Spleen (tissue), 11 donors: ENCODE results near the gene TMC1. TPM values are rescaled to one million over a fixed set of nuclear protein-coding genes. Genes with fewer than 3 reads are reported as not detected.
"Not testable (repeated sequence)": the region's sequence is repeated elsewhere in the genome, so short reads cannot be mapped to it uniquely, and the experiment has no call there.

Experiments
- DNase-seq: peaks from one replicate; pipeline ENCODE4 v3.0.0-alpha.2; 2020
- H3K27ac ChIP-seq, 8 donors: fragments of 200-600 bp; sonication (generic) in 7 of 8; 1 replicate in 4 of 8; 2 replicates in 4 of 8; pipeline versions ENCODE4 v1.5.0 to v1.8.0; 2016 to 2021; ENCODE audit warnings: inconsistent platforms in 4 of 8, mild to moderate bottlenecking in 4 of 8, moderate library complexity in 1 of 8
- H3K27me3 ChIP-seq, 7 donors: fragments of 200-600 bp; sonication (generic) in 6 of 7; replicated peaks in 1 of 7; 1 replicate in 4 of 7; 2 replicates in 3 of 7; pipeline versions ENCODE4 v1.5.0 to v1.8.0; 2016 to 2021; ENCODE audit warnings: inconsistent platforms in 3 of 7, mild to moderate bottlenecking in 1 of 7
- H3K36me3 ChIP-seq, 6 donors: fragments of 200-600 bp; sonication (generic) in 5 of 6; 1 replicate in 4 of 6; 2 replicates in 2 of 6; pipeline versions ENCODE4 v1.5.0 to v1.8.0; 2016 to 2021; ENCODE audit warnings: inconsistent platforms in 2 of 6
- H3K4me1 ChIP-seq, 6 donors: fragments of 200-600 bp; sonication (generic) in 5 of 6; 1 replicate in 3 of 6; 2 replicates in 3 of 6; pipeline versions ENCODE4 v1.5.0 to v1.8.0; 2016 to 2021; ENCODE audit warnings: inconsistent platforms in 3 of 6
- H3K4me3 ChIP-seq, 8 donors: fragments of 200-600 bp; sonication (generic) in 7 of 8; 1 replicate in 4 of 8; 2 replicates in 4 of 8; pipeline versions ENCODE4 v1.5.0 to v1.8.0; 2016 to 2021; ENCODE audit warnings: inconsistent platforms in 4 of 8, mild to moderate bottlenecking in 4 of 8, moderate library complexity in 2 of 8
- H3K9me3 ChIP-seq, 8 donors: fragments of 200-600 bp; sonication (generic) in 7 of 8; 1 replicate in 4 of 8; 2 replicates in 4 of 8; pipeline versions ENCODE4 v1.5.0 to v1.8.0; 2016 to 2021; ENCODE audit warnings: inconsistent platforms in 4 of 8
- POLR2A ChIP-seq, 3 donors: fragments of 450-650 bp; IDR thresholded peaks; one replicate each; pipeline ENCODE4 v1.5.1; 2017; ENCODE audit warnings: antibody characterized with exemption in 3 of 3, mild to moderate bottlenecking in 1 of 3
- POLR2AphosphoS5 ChIP-seq, 3 donors: sonication (generic); formaldehyde crosslinking; IDR thresholded peaks; one replicate each; pipeline ENCODE4 v1.5.1; 2017; ENCODE audit warnings: antibody characterized with exemption in 3 of 3
- WGBS, 5 donors: extraction: QIAGEN DNeasy Blood & Tissue Kit in 3 of 5; methylation state at CpG; one replicate each; pipeline versions ENCODE4 v1.1.5 to v1.1.7; 2013 to 2018; 5-methylcytosine and 5-hydroxymethylcytosine counted together
- intact Hi-C: fragments of 100-400 bp; cut with DNase I; formaldehyde crosslinking; loops from one replicate; pipeline ENCODE4 v1.15.0; 2023; ENCODE audit warnings: low total_unique reads
- polyA plus RNA-seq, 3 donors: library from polyadenylated mRNA; stranded (reverse); fragments of 200-250 nt; gene quantifications; one replicate each; pipeline ENCODE4 v1.2.1, GENCODE V29; 2013
- total RNA-seq, 7 donors: library from RNA; depleted of rRNA in 3 of 7; stranded (reverse); fragments of >200 nt in 3 of 7; fragmentation: NEBNext Ultra II Directional in 4 of 7; extraction: Animal tissue kit (Norgen Biotek cat#: 25700) in 4 of 7; gene quantifications; one replicate each; pipeline versions ENCODE4 v1.1.0 to v1.2.1, GENCODE V29; 2016 to 2021
- TF ChIP-seq, protein P1 (sequence below), 11 experiments: fragments of 200-600 bp in 7 of 11; fragments of 450-650 bp in 4 of 11; sonication (generic) in 4 of 11; IDR thresholded peaks in 8 of 11; conservative IDR thresholded peaks in 3 of 11; 1 replicate in 7 of 11; 2 replicates in 4 of 11; pipeline versions ENCODE4 v1.4.0 to v1.8.0; 2016 to 2021; ENCODE audit warnings: antibody characterized with exemption in 11 of 11, inconsistent platforms in 4 of 11, mild to moderate bottlenecking in 1 of 11
- donor health status: healthy with polysubstance abuse.
- donor health status: DM: no; HTN: no; CAD: no; lungs with moderate emphysema.
- donor health status: DM: no; HTN: no; CAD: no.
- donor health status: Bipolar disorder and iron deficiency.
- donor health status: healthy.
- donor health status: DM: no; HTN: no; CAD: no.
- donor health status: DM: yes; HTN: yes; CAD: no.

The TMC1 gene
- total and polyA plus RNA-seq, 10 donors: 0.04 to 0.16 TPM; not detected in 8

DNA sequence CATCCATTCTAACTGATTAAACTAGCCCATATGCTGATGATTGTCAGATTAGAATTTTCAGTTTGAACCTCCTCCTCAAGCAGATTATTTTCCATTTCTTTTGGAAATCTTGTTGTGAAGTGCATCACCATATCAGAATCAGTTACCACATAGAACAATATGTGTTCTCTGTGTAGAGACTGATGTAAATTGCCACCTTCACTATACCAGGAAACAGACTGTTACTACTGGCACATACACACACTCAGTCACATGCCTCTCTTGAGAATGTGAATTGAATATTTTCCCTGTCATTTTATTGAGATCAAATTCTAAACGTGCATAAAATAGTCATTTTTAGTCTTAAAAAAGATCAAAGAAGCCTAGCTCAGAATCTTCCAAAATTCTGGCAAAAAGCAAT, 270.0 kb downstream of the TMC1 start:
- Histone ChIP-seq H3K4me3 (no peak overlapping the region), H3K27me3 (peaks cover 0 to 7% (median 0%) of the 10 kb centered on the region in 7 donors), H3K9me3 (peaks cover 0 to 19% (median 14%) of the 10 kb centered on the region in 8 donors), H3K27ac (no peak overlapping the region), H3K36me3 (no peaks in the 10 kb centered on the region), H3K4me1 (no peaks in the 10 kb centered on the region)
- intact Hi-C loops: no loop called here
- TF ChIP-seq, protein P1, sequence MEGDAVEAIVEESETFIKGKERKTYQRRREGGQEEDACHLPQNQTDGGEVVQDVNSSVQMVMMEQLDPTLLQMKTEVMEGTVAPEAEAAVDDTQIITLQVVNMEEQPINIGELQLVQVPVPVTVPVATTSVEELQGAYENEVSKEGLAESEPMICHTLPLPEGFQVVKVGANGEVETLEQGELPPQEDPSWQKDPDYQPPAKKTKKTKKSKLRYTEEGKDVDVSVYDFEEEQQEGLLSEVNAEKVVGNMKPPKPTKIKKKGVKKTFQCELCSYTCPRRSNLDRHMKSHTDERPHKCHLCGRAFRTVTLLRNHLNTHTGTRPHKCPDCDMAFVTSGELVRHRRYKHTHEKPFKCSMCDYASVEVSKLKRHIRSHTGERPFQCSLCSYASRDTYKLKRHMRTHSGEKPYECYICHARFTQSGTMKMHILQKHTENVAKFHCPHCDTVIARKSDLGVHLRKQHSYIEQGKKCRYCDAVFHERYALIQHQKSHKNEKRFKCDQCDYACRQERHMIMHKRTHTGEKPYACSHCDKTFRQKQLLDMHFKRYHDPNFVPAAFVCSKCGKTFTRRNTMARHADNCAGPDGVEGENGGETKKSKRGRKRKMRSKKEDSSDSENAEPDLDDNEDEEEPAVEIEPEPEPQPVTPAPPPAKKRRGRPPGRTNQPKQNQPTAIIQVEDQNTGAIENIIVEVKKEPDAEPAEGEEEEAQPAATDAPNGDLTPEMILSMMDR (IDR thresholded peaks at IDR 0.05 in 8 of 11, conservative IDR thresholded peaks at IDR 0.05 in 3 of 11): no peak
- TF ChIP-seq POLR2AphosphoS5 (IDR thresholded peaks at IDR 0.05) (no peak), POLR2A (IDR thresholded peaks at IDR 0.05) (no peak)
- DNase-seq: no peak
- WGBS, 5 donors: 52 to 81% (median 73%) methylated on average over 1 of the region's 1 CpG

DNA sequence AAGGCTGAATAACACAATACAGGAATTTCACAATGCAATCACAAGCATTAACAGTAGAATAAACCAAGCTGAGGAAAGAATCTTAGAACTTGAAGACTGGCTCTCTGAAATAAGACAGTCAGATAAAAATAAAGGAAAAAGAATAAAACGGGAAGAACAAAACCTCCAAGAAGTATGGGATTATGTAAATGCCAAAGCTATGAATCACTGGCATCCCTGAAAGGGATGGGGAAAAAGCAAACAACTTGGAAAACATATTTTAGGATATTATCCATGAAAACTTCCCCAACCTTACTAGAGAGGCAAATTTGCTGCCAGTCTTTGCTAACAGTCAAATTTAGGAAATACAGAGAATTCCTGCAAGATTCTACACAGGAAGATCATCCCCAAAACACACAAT, 273.5 kb downstream of the TMC1 start:
- no peaks in the 10 kb centered on the region for H3K4me1 ChIP-seq
- no peaks in the 10 kb centered on the region for H3K36me3 ChIP-seq
- peaks cover 0 to 39% (median 26%) of the 10 kb centered on the region in 8 donors for H3K9me3 ChIP-seq
- intact Hi-C loops: no loop called here
- TF ChIP-seq POLR2A (IDR thresholded peaks at IDR 0.05) (no peak), POLR2AphosphoS5 (IDR thresholded peaks at IDR 0.05) (no peak)
- DNase-seq: no peak
- peaks cover 0 to 7% (median 0%) of the 10 kb centered on the region in 7 donors for H3K27me3 ChIP-seq
- H3K4me3 ChIP-seq: no peak overlapping the region
- 76 to 93% (median 83%) methylated on average over 1 of the region's 1 CpG for WGBS, 5 donors
- H3K27ac ChIP-seq: no peak overlapping the region

DNA sequence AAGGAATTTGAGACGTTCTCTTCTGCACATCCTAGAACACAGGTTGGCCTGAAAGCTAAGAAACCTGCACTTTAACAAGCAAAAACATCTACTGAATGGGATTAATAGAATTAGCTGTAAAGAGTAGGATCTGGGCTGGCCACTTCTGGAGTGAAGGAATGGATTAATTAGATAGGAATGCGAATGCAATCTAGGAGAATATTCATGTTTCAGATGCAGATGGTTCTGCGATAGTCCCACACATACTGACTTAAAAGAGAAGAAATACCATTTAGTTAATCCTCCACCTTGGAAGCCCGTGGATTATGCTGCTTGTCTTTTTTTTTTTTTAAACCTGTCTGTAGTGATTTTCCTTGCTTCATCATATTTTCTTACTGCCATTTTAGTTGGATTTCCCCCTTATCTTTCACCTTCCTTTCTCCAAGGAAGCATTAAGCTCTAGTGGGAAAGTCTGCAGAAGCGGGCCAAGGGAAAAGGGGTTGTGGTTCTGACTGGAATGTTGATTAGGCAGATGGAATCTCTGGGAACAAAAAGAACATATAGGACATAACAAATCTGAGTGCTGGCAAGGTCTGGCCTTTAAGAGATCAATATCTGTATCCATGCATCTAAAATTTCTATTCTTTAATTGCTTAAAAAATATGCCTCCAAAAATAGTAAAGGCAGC, 279.1 kb downstream of the TMC1 start:
- DNase-seq: no peak
- Histone ChIP-seq H3K27me3 (no peaks in the 10 kb centered on the region), H3K27ac (no peak overlapping the region), H3K9me3 (peaks cover 0 to 30% (median 17%) of the 10 kb centered on the region in 8 donors), H3K4me3 (no peak overlapping the region), H3K4me1 (no peaks in the 10 kb centered on the region), H3K36me3 (no peaks in the 10 kb centered on the region)
- TF ChIP-seq POLR2A (IDR thresholded peaks at IDR 0.05) (no peak), POLR2AphosphoS5 (IDR thresholded peaks at IDR 0.05) (no peak)
- TF ChIP-seq, protein P1 (IDR thresholded peaks at IDR 0.05 in 8 of 11, conservative IDR thresholded peaks at IDR 0.05 in 3 of 11): no peak
- intact Hi-C loops: no loop called here
- 71 to 79% (median 75%) methylated on average over 5 of the region's 5 CpGs for WGBS, 5 donors

DNA sequence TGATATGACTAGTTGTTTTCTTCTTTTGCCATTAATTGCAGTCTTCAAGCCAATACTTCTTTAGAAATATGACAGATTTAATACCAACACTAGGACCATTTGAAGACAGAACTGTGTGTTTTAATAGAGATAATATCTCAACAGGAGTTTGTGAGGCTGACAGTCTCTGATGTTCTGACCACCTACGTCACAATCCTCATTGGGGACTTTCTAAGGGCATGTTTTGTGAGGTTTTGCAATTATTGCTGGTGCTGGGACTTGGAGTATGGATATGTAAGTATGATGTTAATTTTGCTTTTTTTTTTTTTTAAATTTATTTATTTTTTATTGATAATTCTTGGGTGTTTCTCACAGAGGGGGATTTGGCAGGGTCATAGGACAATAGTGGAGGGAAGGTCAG, 283.8 kb downstream of the TMC1 start:
- H3K4me1 ChIP-seq: no peaks in the 10 kb centered on the region
- no peaks in the 10 kb centered on the region for H3K36me3 ChIP-seq
- DNase-seq: no peak
- no peak for TF ChIP-seq POLR2A (IDR thresholded peaks at IDR 0.05)
- TF ChIP-seq, protein P1 (IDR thresholded peaks at IDR 0.05 in 8 of 11, conservative IDR thresholded peaks at IDR 0.05 in 3 of 11): no peak
- TF ChIP-seq POLR2AphosphoS5 (IDR thresholded peaks at IDR 0.05): no peak
- no peak overlapping the region for H3K27ac ChIP-seq
- 70 to 84% (median 79%) methylated on average over 1 of the region's 1 CpG for WGBS, 5 donors
- no peaks in the 10 kb centered on the region for H3K27me3 ChIP-seq
- H3K4me3 ChIP-seq: no peak overlapping the region
- intact Hi-C loops: no loop called here
- no peaks in the 10 kb centered on the region for H3K9me3 ChIP-seq

DNA sequence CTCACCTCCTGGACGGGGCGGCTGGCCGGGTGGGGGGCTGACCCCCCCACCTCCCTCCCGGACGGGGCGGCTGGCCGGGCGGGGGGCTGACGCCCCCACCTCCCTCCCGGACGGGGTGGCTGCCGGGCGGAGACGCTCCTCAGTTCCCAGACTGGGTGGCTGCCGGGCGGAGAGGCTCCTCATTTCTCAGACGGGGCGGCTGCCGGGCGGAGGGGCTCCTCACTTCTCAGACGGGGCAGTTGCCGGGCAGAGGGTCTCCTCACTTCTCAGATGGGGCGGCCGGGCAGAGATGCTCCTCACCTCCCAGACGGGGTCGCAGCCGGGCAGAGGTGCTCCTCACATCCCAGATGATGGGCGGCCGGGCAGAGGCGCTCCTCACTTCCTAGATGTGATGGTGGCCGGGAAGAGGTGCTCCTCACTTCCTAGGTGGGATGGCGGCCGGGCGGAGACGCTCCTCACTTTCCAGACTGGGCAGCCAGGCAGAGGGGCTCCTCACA, 285.0 kb downstream of the TMC1 start:
- H3K4me3 ChIP-seq, H3K36me3 ChIP-seq, H3K27ac ChIP-seq, H3K9me3 ChIP-seq, intact Hi-C loops, H3K27me3 ChIP-seq, DNase-seq, H3K4me1 ChIP-seq: not testable (repeated sequence)
- WGBS, 5 donors: 94 to 100% (median 97%) methylated on average over 1 to 35 of the region's 35 CpGs
